ENCODE measurements around the gene ABCB6. TPM values are rescaled to one million over a fixed set of nuclear protein-coding genes. Genes with fewer than 3 reads are reported as not detected.

Gene ABCB6
- total and polyA plus RNA-seq, 2 of the 8 experiments (the other 6 are each of a cell fraction or from before 2014, with no cell fraction given): 44.9 to 50.6 TPM

DNA sequence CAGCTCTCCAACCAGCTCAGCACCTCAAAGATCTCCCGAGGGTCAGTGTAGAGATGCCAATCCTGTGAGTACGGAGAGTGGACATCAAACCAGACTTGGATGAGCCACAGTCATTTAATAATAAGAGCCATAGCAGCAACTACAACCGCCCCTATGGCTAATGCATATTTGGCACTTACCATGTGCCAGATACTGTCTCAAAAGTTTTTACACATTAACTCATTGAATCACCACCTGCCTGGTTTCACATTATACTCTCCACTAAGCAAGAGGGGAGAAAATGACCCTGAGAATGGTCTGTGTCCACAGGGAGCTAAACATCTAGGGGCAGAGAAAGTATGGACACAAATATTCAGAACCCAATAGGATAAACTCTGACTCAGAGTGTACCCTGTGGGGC is 44.6 kb downstream of the ABCB6 start (continued):
- TF ChIP-seq, protein P1, sequence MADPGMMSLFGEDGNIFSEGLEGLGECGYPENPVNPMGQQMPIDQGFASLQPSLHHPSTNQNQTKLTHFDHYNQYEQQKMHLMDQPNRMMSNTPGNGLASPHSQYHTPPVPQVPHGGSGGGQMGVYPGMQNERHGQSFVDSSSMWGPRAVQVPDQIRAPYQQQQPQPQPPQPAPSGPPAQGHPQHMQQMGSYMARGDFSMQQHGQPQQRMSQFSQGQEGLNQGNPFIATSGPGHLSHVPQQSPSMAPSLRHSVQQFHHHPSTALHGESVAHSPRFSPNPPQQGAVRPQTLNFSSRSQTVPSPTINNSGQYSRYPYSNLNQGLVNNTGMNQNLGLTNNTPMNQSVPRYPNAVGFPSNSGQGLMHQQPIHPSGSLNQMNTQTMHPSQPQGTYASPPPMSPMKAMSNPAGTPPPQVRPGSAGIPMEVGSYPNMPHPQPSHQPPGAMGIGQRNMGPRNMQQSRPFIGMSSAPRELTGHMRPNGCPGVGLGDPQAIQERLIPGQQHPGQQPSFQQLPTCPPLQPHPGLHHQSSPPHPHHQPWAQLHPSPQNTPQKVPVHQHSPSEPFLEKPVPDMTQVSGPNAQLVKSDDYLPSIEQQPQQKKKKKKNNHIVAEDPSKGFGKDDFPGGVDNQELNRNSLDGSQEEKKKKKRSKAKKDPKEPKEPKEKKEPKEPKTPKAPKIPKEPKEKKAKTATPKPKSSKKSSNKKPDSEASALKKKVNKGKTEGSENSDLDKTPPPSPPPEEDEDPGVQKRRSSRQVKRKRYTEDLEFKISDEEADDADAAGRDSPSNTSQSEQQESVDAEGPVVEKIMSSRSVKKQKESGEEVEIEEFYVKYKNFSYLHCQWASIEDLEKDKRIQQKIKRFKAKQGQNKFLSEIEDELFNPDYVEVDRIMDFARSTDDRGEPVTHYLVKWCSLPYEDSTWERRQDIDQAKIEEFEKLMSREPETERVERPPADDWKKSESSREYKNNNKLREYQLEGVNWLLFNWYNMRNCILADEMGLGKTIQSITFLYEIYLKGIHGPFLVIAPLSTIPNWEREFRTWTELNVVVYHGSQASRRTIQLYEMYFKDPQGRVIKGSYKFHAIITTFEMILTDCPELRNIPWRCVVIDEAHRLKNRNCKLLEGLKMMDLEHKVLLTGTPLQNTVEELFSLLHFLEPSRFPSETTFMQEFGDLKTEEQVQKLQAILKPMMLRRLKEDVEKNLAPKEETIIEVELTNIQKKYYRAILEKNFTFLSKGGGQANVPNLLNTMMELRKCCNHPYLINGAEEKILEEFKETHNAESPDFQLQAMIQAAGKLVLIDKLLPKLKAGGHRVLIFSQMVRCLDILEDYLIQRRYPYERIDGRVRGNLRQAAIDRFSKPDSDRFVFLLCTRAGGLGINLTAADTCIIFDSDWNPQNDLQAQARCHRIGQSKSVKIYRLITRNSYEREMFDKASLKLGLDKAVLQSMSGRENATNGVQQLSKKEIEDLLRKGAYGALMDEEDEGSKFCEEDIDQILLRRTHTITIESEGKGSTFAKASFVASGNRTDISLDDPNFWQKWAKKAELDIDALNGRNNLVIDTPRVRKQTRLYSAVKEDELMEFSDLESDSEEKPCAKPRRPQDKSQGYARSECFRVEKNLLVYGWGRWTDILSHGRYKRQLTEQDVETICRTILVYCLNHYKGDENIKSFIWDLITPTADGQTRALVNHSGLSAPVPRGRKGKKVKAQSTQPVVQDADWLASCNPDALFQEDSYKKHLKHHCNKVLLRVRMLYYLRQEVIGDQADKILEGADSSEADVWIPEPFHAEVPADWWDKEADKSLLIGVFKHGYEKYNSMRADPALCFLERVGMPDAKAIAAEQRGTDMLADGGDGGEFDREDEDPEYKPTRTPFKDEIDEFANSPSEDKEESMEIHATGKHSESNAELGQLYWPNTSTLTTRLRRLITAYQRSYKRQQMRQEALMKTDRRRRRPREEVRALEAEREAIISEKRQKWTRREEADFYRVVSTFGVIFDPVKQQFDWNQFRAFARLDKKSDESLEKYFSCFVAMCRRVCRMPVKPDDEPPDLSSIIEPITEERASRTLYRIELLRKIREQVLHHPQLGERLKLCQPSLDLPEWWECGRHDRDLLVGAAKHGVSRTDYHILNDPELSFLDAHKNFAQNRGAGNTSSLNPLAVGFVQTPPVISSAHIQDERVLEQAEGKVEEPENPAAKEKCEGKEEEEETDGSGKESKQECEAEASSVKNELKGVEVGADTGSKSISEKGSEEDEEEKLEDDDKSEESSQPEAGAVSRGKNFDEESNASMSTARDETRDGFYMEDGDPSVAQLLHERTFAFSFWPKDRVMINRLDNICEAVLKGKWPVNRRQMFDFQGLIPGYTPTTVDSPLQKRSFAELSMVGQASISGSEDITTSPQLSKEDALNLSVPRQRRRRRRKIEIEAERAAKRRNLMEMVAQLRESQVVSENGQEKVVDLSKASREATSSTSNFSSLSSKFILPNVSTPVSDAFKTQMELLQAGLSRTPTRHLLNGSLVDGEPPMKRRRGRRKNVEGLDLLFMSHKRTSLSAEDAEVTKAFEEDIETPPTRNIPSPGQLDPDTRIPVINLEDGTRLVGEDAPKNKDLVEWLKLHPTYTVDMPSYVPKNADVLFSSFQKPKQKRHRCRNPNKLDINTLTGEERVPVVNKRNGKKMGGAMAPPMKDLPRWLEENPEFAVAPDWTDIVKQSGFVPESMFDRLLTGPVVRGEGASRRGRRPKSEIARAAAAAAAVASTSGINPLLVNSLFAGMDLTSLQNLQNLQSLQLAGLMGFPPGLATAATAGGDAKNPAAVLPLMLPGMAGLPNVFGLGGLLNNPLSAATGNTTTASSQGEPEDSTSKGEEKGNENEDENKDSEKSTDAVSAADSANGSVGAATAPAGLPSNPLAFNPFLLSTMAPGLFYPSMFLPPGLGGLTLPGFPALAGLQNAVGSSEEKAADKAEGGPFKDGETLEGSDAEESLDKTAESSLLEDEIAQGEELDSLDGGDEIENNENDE (IDR thresholded peaks at IDR 0.05; ENCODE audit: insufficient replicate concordance, low read length): no peak
- TF ChIP-seq KDM1A (IDR thresholded peaks at IDR 0.05; ENCODE audit: borderline replicate concordance, low read length) (no peak), MAFK (IDR thresholded peaks at IDR 0.05; ENCODE audit: low read depth, low read length) (no peak), CTBP2 (IDR thresholded peaks at IDR 0.05; ENCODE audit: borderline replicate concordance, insufficient read depth, insufficient read length, low read length) (no peak)
- TF ChIP-seq, protein P2, sequence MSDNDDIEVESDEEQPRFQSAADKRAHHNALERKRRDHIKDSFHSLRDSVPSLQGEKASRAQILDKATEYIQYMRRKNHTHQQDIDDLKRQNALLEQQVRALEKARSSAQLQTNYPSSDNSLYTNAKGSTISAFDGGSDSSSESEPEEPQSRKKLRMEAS (IDR thresholded peaks at IDR 0.05): no peak

Data from H1 (cell line).